GM18502 (cell line): Measurements from ENCODE around the gene DOC2A.

Experiments used
- ATAC-seq: cut with Tn5 transposase; IDR thresholded peaks from one replicate; pipeline ENCODE4 v1.9.1; 2021; ENCODE audit warnings: mild to moderate bottlenecking; ENCODE audit not compliant: unreplicated experiment, poor library complexity

DOC2A gene

GRCh38 chr16:30006659-30007377 lies 4.0 kb downstream of the DOC2A start:
- no peak for ATAC-seq

- no peak for ATAC-seq
Measured at GRCh38 chr16:30006095-30006473, 4.7 kb downstream of the DOC2A start.

- no peak for ATAC-seq
Measured at GRCh38 chr16:30005341-30006094, 5.3 kb downstream of the DOC2A start.

- ATAC-seq: no peak
Measured at GRCh38 chr16:30004811-30005242, 6.0 kb downstream of the DOC2A start.

GRCh38 chr16:30004424-30004776 lies 6.4 kb downstream of the DOC2A start:
- ATAC-seq: no peak

GRCh38 chr16:30003670-30004423 lies 7.0 kb downstream of the DOC2A start:
- no peak for ATAC-seq

GRCh38 chr16:30002614-30003346 lies 8.0 kb downstream of the DOC2A start:
- ATAC-seq: no peak

- ATAC-seq: no peak
Measured at GRCh38 chr16:30000735-30001631, 9.8 kb downstream of the DOC2A start.

GRCh38 chr16:29999605-30000004 lies 11.2 kb downstream of the DOC2A start:
- ATAC-seq: no peak

- no peak for ATAC-seq
Measured at GRCh38 chr16:29996766-29997250, 14.0 kb downstream of the DOC2A start.

GRCh38 chr16:29995911-29996765 lies 14.7 kb downstream of the DOC2A start, which contains the start of gene INO80E:
Gene INO80E, plus strand, starts transcription at chr16:29996241. Its CDS starts 70 bp downstream, at chr16:29996311.
- ATAC-seq: peak; percentile 91

- peak; percentile 54 for ATAC-seq
Measured at GRCh38 chr16:29995324-29995910, 15.4 kb downstream of the DOC2A start, which contains the start of gene HIRIP3. Gene HIRIP3, minus strand, starts transcription at chr16:29995617. Its CDS starts 12 bp downstream, at chr16:29995605.

GRCh38 chr16:29994600-29995323 lies 16.1 kb downstream of the DOC2A start:
- peak; percentile 32 for ATAC-seq

GRCh38 chr16:29993903-29994599 lies 16.8 kb downstream of the DOC2A start:
- ATAC-seq: no peak

- ATAC-seq: no peak
Measured at GRCh38 chr16:29993191-29993902, 17.5 kb downstream of the DOC2A start.
